Hepatocyte (in vitro differentiated cells): ENCODE results near the gene ARL3.

Experiments
- EZH2 ChIP-seq: fragments of 200-600 bp; sonication (generic); IDR thresholded peaks from 2 replicates; pipeline ENCODE4 v1.6.1; 2016; ENCODE audit warnings: antibody characterized with exemption, mild to moderate bottlenecking, borderline replicate concordance
- EZH2phosphoT487 ChIP-seq: fragments of 200-600 bp; sonication (generic); IDR thresholded peaks from one replicate; pipeline ENCODE4 v1.6.1; 2018; ENCODE audit warnings: antibody characterized with exemption, mild to moderate bottlenecking, low read depth, moderate library complexity; ENCODE audit not compliant: unreplicated experiment, severe bottlenecking
- TF ChIP-seq, protein P1 (sequence below): fragments of 200-600 bp; sonication (generic); IDR thresholded peaks from 2 replicates; pipeline ENCODE4 v1.5.1; 2016; ENCODE audit warnings: antibody characterized with exemption, mild to moderate bottlenecking; ENCODE audit not compliant: poor library complexity

DNA sequence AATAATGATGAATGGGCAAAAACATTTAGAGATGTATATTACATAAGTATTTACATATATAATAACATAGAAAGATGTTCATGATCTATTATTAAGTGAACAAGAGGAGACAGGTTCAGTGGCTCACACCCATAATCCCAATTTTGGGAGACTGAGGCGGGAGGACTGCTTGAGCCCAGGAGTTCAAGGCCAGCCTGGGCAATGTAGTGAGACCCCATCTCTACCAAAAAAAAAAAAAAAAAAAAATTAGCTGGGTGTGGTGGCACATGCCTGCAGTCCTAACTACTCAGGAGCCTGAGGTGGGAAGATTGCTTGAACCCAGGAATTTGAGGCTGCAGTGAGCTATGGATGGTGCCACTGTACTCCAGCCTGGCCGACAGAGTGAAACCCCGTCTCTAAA, 12.4 kb downstream of the ARL3 start:
- TF ChIP-seq, protein P1, sequence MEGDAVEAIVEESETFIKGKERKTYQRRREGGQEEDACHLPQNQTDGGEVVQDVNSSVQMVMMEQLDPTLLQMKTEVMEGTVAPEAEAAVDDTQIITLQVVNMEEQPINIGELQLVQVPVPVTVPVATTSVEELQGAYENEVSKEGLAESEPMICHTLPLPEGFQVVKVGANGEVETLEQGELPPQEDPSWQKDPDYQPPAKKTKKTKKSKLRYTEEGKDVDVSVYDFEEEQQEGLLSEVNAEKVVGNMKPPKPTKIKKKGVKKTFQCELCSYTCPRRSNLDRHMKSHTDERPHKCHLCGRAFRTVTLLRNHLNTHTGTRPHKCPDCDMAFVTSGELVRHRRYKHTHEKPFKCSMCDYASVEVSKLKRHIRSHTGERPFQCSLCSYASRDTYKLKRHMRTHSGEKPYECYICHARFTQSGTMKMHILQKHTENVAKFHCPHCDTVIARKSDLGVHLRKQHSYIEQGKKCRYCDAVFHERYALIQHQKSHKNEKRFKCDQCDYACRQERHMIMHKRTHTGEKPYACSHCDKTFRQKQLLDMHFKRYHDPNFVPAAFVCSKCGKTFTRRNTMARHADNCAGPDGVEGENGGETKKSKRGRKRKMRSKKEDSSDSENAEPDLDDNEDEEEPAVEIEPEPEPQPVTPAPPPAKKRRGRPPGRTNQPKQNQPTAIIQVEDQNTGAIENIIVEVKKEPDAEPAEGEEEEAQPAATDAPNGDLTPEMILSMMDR, result no peak
- TF ChIP-seq EZH2, result no peak
- TF ChIP-seq EZH2phosphoT487, result no peak
